Activated CD4-positive, alpha-beta T cell treated with anti-CD3 and anti-CD28 coated beads, Interleukin-2, amount 50 U/mL, for 48 hours (primary cell): Measurements from ENCODE around the gene KIAA0586.
"Not testable (repeated sequence)": the region's sequence is repeated elsewhere in the genome, so short reads cannot be mapped to it uniquely, and the experiment has no call there.

Experiments used
- DNase-seq, 2 experiments: peaks; one replicate each; pipeline ENCODE4 v3.0.0-alpha.2; 2020

KIAA0586 gene

GRCh38 chr14:58427281-58428117 lies at the start of gene KIAA0586, which contains the start of gene TIMM9:
Gene KIAA0586, plus strand, starts transcription at chr14:58427719. Its CDS starts 546 bp downstream, at chr14:58428265.
Gene TIMM9, minus strand, starts transcription at chr14:58427531. Its CDS starts 15,586 bp downstream, at chr14:58411945.
- peak; percentile 94 to 96 for DNase-seq

GRCh38 chr14:58390830-58391229 lies 36.7 kb upstream of the KIAA0586 start:
- no peak for DNase-seq

GRCh38 chr14:58395562-58395811 lies 32.0 kb upstream of the KIAA0586 start:
- no peak for DNase-seq

GRCh38 chr14:58395812-58396788 lies 31.4 kb upstream of the KIAA0586 start, which contains the start of gene TOMM20L:
Gene TOMM20L, plus strand, starts transcription at chr14:58395930. Its CDS starts 28 bp downstream, at chr14:58395958.
- DNase-seq: peak; percentile 72 to 79

GRCh38 chr14:58397156-58397555 lies 30.4 kb upstream of the KIAA0586 start:
- no peak for DNase-seq

- DNase-seq: no peak
These were observed 29.0 kb upstream of the KIAA0586 start for GRCh38 chr14:58398495-58398894.

GRCh38 chr14:58398895-58399294 lies 28.6 kb upstream of the KIAA0586 start:
- no peak for DNase-seq

GRCh38 chr14:58401587-58401986 lies 25.9 kb upstream of the KIAA0586 start:
- DNase-seq: no peak

GRCh38 chr14:58408681-58409215 lies 18.8 kb upstream of the KIAA0586 start:
- no peak for DNase-seq

- no peak for DNase-seq
These were observed 12.7 kb upstream of the KIAA0586 start for GRCh38 chr14:58414845-58415244.

- no peak for DNase-seq
These were observed 11.6 kb upstream of the KIAA0586 start for GRCh38 chr14:58415636-58416547.

GRCh38 chr14:58416934-58417333 lies 10.6 kb upstream of the KIAA0586 start:
- DNase-seq: not testable (repeated sequence)

- peak; percentile 54 to 59 for DNase-seq
These were observed 744 bp upstream of the KIAA0586 start for GRCh38 chr14:58426670-58427280.

- DNase-seq: peak in 1 of 2 experiments; percentile 10
These were observed 682 bp downstream of the KIAA0586 start for GRCh38 chr14:58428118-58428683.

GRCh38 chr14:58430156-58430555 lies 2.6 kb downstream of the KIAA0586 start:
- no peak for DNase-seq

- no peak for DNase-seq
These were observed 12.0 kb downstream of the KIAA0586 start for GRCh38 chr14:58439476-58439875.

- no peak for DNase-seq
These were observed 17.1 kb downstream of the KIAA0586 start for GRCh38 chr14:58444627-58445026.

GRCh38 chr14:58455593-58456265 lies 28.2 kb downstream of the KIAA0586 start:
- DNase-seq: no peak

GRCh38 chr14:58460772-58461171 lies 33.3 kb downstream of the KIAA0586 start:
- DNase-seq: no peak

GRCh38 chr14:58463147-58463546 lies 35.6 kb downstream of the KIAA0586 start:
- no peak for DNase-seq

- no peak for DNase-seq
These were observed 37.1 kb downstream of the KIAA0586 start for GRCh38 chr14:58464652-58465051.
